GM12801 (cell line): ENCODE results near the gene PLCB4.

Experiments used
- CTCF ChIP-seq: IDR thresholded peaks from one replicate; pipeline ENCODE4 v1.5.1; 2011; ENCODE audit warnings: control low read depth; ENCODE audit not compliant: insufficient read length; ENCODE audit errors: extremely low read depth

Gene PLCB4

GRCh38 chr20:9269280-9269971 is 200.5 kb downstream of the PLCB4 start:
- no peak for TF ChIP-seq CTCF

- TF ChIP-seq CTCF = no peak
Measured at GRCh38 chr20:9270831-9271230, 201.9 kb downstream of the PLCB4 start.

GRCh38 chr20:9276966-9277468 is 208.1 kb downstream of the PLCB4 start:
- no peak for TF ChIP-seq CTCF

GRCh38 chr20:9279918-9280401 is 211.1 kb downstream of the PLCB4 start:
- no peak for TF ChIP-seq CTCF

DNA sequence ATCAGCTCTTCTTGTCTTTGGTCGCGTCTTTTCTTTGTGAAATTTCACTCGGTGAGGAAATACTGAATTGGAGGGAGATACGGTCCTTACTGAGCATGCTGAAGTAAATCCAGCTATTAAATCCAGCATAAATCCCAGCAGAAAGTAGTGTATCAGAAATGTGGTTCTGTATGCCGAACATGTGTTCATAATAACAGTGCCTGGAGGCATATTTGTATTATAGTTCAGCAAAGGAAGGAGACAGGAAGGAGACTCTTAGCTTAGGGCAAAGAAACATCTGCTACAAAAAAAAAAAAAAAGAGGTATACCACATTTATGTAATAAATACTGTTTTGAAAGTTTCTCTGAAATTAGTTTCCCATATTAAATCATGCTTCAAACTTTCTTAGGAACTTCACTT is 211.8 kb downstream of the PLCB4 start:
- TF ChIP-seq CTCF = no peak

DNA sequence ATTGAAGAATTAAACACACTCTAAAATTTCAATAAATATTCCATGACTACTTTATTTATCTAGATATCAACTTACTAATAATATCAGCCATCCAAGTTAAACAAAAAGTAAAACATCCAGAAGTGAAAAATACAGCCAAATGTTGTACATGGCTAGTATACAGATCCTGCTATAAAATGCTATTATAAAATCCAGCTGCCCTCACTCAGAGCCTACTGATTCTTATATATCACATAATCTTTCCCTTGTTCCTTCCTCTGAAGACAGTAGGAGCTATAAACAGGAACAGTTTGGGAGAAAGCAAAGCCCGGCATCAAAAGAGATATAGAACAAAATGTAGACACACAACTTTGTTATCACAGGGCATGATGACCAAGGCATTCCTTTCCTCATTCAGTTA is 212.9 kb downstream of the PLCB4 start:
- TF ChIP-seq CTCF = no peak

DNA sequence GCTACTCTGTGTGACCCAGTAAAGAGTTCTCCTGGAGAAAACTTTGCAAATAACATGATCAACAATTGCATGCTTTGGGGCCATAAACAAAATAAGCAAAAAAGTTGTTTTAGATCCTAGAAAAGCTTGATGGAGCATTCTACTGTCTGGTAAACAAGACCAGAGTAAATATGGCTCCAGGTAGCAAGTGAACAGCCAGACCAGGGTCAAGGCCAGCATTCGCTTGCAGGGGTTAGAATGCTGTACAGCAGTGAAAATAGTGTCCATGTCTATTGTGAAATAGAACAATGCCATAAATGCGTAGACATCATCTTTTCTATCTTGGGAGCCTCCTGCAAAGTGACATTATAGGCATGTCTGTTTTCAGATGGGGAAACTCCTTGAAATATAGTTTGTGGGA is 216.7 kb downstream of the PLCB4 start:
- TF ChIP-seq CTCF = no peak
